IPS DF 19.7 (cell line): Measurements from ENCODE around the gene GIMAP5.

Experiments
- DNase-seq: peaks from one replicate; pipeline ENCODE4 v3.0.0-alpha.2; 2013; ENCODE audit warnings: low read depth, low spot score

GIMAP5 gene

DNA sequence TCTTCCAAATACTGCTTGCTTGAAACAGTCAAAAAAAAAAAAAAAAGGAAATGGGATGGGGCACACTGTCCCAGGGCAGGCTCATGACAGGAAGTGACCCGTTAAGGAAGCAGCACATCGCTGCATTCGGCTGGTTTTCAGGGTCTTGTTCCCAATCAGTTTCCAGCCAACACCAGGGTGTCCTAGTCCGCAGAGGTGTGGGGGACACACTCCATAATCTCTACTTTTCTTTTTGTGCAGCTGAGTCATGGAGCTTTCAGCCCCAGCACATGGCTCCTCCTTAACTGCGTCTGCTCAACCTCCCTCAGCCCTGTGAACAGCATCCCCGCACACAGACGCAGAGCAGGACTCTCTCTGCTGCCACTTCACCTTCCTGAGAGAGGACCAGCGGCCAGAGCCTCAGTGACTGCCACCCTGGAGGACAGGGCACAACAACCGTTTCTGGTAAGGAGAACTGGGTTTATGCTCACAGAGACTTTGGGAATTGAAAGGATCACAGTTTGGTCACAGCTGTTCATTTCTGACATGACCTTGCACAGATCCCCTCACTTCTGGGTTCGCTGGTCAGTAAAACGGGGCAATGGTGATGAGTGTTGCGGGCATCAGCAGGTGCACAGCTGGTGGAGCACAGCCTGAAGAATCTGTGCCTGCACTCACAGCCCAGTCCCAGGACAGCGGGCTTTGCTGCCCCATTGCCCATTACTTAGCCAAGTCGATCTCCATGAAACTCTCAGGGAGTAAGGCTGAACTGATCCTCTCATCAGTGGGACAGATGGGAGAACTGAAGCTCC is at the start of gene GIMAP5:
Gene GIMAP5 (plus strand): TSS at position 154 of the 791 bp plus-strand sequence. CDS start 3,467 bp downstream, outside the sequence.
- no peak for DNase-seq

- DNase-seq = no peak
Observed at GRCh38 chr7:150688630-150689029, 48.6 kb upstream of the GIMAP5 start.

DNA sequence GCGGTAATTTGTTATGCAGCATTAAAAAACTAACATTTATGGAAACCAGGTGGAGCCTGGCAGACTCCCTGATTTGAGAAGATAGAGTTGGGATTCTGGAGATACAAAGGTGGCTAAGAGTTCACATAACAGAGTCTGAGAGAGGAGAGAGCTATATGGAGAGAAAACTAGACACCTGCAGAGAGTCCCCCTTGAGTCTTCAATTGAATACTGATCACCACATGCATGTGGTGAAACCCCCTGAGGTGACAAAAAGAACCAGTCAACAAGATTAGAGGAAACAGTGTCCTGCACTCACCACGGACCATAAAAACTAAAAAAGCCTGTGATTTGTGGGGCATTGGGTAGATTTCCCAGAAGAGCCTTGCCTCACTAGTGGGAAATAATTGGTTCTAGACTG is 41.6 kb upstream of the GIMAP5 start:
- no peak for DNase-seq

DNA sequence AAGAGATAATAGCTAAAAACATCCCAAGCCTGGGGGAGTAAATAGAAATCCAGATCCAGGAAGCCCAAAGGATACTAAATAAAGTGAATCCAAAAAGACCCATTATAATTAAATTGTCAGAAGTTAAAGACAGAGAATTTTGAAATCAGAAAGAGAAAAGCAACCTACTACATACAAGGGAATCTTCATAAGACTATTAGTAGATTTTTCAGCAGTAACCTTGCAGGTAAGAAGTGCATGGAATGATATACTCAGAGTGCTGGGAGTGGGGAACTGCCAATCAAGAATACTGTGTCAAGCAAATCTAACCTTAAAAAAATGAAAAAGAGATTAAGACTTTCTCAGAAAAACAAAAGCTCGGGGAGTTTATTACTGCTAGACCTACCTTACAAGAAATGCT is 34.0 kb upstream of the GIMAP5 start:
- DNase-seq = no peak

DNA sequence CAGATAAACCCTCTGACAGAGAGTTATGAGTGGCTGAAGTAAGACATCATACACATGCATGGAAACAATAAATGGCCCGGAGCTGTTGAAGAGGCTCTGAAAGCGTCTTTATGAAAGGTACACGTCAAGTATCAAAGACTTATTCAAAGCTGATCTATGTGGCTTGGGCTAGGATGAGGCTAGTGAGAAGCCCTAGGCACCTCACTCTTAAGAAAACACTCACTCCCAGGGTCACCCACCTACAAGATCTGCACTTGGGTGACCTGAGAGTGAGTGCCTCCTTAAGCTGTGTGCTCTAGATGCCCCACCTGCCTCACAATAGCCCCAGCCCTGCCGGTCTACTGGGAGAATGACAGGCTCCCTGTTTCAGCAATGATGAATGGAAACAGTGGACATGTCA is 21.9 kb upstream of the GIMAP5 start:
- no peak for DNase-seq

DNA sequence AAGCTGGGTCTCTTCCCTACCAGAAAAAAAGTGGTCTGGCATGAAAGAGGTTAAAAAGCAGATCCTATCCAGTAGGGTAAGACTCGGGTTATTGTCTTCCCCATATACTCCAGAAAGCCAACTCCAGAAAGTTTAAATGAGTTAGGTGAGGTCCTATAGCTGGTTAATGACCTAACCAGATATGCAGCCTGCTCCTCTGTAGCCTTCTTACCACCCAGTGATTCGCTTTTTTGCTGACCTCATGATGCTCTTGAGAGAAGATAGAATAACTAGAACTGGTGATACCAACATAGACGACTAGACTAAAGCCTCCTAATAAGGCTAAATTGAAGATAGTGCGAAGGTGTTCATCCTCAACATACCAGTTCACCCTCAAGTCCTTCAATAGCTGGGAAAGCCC is 21.5 kb upstream of the GIMAP5 start:
- DNase-seq = no peak

DNA sequence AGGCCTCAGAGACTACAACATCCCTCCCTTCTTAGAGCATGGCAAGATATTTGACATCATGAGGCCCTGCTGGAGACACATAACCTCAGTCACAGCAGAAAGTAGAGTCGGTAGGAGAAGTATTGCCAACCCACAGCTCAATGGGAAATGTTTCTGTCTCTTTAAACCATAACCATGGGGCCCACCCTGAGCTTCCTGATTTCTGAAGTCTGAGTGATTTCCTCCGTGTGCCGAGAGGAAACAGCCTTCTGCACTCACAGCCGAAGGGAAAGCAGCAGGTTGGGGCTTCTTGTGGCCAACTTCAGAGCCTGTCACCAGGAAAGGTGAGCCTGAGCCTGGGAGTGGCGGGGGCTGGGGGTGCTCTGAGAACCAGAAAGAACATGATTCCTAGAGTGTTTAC is 20.9 kb upstream of the GIMAP5 start, which contains the start of gene GIMAP1:
Gene GIMAP1 (plus strand): TSS at position 246 of the 400 bp plus-strand sequence. CDS start 2,435 bp downstream, outside the sequence.
- DNase-seq = no peak

- no peak for DNase-seq
Observed at GRCh38 chr7:150716939-150717338, 20.3 kb upstream of the GIMAP5 start.

- no peak for DNase-seq
Observed at GRCh38 chr7:150717814-150718420, 19.3 kb upstream of the GIMAP5 start.

DNA sequence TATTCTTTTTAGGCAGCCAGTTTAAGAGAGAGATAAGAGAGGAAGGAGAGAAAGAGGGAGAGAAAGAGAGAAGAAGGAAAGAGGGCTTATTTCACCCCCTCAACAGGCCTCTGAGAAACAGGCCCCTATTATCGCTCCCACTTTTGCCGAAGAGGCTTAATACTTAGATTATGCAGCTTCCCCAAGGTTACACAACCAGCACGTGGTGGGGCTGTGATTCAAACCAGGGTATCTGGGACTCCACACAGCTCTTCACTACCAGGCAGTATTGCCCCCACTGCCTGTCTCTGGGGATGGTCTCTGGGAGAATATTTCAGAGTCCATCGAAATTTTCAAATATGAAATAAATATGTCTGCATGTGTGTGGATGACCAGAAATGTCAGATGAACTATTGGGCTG is 17.8 kb upstream of the GIMAP5 start:
- DNase-seq = no peak

GRCh38 chr7:150719960-150720891 is 17.0 kb upstream of the GIMAP5 start:
- no peak for DNase-seq

- no peak for DNase-seq
Observed at GRCh38 chr7:150721970-150722373, 15.2 kb upstream of the GIMAP5 start.

DNA sequence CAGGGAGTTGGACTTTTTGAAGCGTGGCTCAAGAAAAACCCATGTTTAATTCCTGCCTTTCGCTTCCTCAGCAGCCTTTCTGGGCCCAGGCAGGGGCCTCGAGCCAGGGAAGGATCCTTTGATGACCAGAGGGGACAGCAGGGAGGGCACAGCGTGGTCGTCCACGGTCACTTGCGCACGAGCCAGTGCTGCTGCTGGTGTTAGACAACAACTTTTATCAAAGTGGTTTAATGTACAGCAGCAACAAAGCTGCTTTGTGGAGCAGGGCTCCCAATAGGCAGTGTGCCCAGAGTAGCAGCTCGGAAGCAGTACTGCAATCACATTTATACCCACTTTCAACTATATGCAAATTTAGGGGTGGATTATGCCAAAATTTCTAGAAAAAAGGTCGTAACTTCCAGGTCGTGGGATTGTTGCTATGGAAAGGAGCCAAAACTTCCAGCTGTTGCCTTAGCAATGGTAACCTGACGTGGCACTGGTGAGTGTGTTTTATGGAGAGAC is 14.7 kb upstream of the GIMAP5 start:
- DNase-seq = no peak

DNA sequence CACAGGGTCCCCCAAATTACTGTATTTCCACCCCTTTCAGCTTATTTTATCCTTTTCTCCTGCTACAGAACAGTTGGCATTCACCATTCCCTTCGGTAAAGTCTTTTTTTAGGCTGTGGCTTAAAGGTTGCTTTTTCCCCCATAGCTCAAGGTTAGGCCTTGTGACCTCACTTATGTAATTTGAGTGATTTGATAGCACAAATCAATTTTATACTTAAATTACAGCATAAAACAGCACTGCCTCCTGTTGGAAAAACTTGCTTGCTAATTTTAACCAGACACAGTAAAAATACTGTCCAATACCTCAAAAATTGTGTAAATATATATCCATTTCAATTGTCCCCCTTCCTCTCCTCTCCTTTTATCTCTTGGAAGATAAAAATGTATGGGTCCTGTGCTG is 13.8 kb upstream of the GIMAP5 start:
- no peak for DNase-seq

- no peak for DNase-seq
Observed at GRCh38 chr7:150727381-150727780, 9.8 kb upstream of the GIMAP5 start.

GRCh38 chr7:150728011-150728410 is 9.2 kb upstream of the GIMAP5 start:
- DNase-seq = no peak

- DNase-seq = no peak
Observed at GRCh38 chr7:150728609-150729008, 8.6 kb upstream of the GIMAP5 start.

DNA sequence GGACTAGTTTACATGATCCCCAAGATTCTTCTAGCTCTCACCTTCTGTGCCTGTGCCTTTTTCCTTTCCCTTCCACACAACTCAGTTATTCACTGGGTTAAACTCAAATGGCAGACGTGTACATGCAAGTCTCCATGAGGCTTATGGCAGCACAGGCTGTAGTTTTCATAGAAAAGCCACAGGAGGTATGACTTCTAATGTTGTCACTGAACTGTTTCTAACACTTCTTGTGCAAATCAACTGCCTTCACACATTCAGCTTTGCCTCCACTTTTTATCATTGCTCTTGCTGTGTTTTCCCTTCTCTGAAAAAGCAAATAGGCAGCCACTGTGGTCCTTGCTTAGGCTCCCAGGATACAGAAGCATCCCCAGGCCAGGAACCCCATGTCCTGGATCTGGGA is 5.3 kb upstream of the GIMAP5 start:
- DNase-seq = no peak

DNA sequence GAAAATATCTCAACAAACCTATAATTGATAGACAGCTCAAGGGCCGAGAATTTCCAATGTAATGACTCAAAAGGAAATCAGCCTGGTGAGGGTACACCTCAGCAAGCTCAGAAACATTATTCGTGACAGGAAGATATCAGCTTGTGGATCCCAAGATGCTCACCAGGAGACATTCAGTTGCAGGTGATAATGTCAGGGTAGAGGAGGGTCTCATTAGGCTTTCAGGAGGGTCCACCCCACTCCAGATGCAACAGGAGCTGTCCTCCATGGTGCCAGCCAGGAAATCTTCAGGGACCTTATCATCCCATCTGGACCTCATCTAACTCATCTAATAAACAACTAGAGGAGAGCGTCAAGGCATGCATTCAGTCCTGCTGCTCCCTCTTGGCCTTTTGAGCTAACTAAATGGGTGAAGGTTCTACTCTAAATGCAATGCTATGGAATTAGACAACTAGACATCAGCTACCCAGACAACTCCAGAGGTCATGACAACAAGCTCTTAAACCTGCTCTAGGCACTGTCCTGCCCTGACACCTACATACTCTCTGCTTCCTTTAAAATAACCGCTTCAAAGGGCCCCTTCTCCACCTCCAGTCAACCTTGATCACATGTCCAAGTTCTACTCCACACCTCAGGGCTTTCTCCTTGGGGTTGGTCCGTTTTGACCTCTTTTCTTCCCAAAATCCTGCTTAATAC is 4.3 kb upstream of the GIMAP5 start:
- DNase-seq = no peak

DNA sequence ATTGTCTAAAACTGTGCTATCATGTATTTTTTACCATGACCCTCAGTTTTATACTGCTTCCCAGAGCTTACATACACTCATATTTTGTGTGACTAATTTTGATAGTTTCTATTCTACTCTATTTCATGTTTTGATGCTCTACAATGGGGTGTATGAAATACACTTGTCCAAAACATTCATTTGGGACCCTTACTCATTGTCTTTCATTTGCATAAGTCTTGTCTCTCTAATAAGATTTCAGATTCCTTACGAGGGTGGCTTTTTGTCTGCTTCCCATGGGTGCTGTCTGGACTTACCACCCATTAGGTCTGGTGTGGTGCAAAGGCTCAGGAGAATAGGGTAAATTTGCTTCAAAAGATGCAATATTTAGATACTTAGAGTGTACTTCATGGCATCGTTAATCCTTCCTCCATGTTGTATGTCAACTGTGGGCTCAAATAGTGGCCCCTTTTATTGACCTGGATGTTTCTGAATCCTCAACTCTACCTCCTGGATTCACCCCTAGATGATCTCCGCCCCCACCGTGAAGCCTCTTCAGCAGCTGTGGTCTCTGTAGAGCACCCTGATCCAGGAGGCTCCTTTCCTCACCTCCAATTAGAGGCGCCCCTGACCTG is 3.6 kb upstream of the GIMAP5 start:
- no peak for DNase-seq

- DNase-seq = no peak
Observed at GRCh38 chr7:150734254-150734653, 3.0 kb upstream of the GIMAP5 start.
